Thyroid gland (tissue), 4 donors: ENCODE results near the gene DOHH.

Experiments used
- POLR2A ChIP-seq, 2 donors: fragments of 450-650 bp; IDR thresholded peaks; one replicate each; pipeline ENCODE4 v1.6.1; 2017; ENCODE audit warnings: antibody characterized with exemption in 2 of 2, mild to moderate bottlenecking in 2 of 2, moderate library complexity in 1 of 2
- TF ChIP-seq, protein P1 (sequence below), 6 experiments: fragments of 200-600 bp in 3 of 6; fragments of 450-650 bp in 3 of 6; sonication (generic) in 3 of 6; IDR thresholded peaks; one replicate each; pipeline ENCODE4 v1.5.1; 2016 to 2019; ENCODE audit warnings: antibody characterized with exemption in 6 of 6, mild to moderate bottlenecking in 2 of 6, inconsistent platforms in 1 of 6, moderate library complexity in 1 of 6

GRCh38 chr19:3546119-3546518, 45.6 kb upstream of the DOHH start:
- TF ChIP-seq, protein P1, sequence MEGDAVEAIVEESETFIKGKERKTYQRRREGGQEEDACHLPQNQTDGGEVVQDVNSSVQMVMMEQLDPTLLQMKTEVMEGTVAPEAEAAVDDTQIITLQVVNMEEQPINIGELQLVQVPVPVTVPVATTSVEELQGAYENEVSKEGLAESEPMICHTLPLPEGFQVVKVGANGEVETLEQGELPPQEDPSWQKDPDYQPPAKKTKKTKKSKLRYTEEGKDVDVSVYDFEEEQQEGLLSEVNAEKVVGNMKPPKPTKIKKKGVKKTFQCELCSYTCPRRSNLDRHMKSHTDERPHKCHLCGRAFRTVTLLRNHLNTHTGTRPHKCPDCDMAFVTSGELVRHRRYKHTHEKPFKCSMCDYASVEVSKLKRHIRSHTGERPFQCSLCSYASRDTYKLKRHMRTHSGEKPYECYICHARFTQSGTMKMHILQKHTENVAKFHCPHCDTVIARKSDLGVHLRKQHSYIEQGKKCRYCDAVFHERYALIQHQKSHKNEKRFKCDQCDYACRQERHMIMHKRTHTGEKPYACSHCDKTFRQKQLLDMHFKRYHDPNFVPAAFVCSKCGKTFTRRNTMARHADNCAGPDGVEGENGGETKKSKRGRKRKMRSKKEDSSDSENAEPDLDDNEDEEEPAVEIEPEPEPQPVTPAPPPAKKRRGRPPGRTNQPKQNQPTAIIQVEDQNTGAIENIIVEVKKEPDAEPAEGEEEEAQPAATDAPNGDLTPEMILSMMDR (IDR thresholded peaks at IDR 0.05), result no peak
- TF ChIP-seq POLR2A (IDR thresholded peaks at IDR 0.05), result no peak
